ENCODE results near the gene SIX6.

DNA sequence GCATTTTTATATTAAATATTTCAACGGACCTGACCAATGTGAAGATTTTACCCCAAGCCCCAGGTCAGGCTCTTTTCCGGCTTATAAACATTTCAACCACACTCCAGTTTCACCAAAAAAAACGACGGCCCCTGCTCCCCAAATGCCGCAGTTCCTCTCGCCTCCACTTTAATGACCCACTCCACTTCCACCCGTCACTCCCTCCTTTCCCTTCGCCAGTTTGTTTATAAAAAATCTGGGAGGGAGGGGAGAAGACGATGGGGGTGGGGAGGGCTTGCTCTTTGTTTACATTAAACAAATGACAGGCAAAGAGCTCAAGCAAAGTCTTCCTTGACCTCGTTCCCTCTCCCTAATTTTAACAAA lies 5.4 kb downstream of the SIX6 start:
- no peak for TF ChIP-seq ZNF274 (IDR thresholded peaks at IDR 0.05; ENCODE audit: low read depth, low read length)
- no peak for TF ChIP-seq YY1 (IDR thresholded peaks at IDR 0.05; ENCODE audit: insufficient read depth, insufficient read length)
